Stimulated activated CD8-positive, alpha-beta memory T cell treated with anti-CD3 and anti-CD28 coated beads, Interleukin-12 subunit alpha, Interleukin-12 subunit beta, amount 100 ng/mL, for 4 hours (primary cell): ENCODE results near the gene CD247.
"Not testable (repeated sequence)": the region's sequence is repeated elsewhere in the genome, so short reads cannot be mapped to it uniquely, and the experiment has no call there.

Experiments used
- DNase-seq: peaks from one replicate; pipeline ENCODE4 v3.0.0-alpha.2; 2020; ENCODE audit warnings: low read depth

Gene CD247

GRCh38 chr1:167518331-167518700 is at the start of gene CD247:
Gene CD247 (minus strand): TSS chr1:167518529. CDS start chr1:167518465, 64 bp downstream.
- DNase-seq: peak; percentile 55

DNA sequence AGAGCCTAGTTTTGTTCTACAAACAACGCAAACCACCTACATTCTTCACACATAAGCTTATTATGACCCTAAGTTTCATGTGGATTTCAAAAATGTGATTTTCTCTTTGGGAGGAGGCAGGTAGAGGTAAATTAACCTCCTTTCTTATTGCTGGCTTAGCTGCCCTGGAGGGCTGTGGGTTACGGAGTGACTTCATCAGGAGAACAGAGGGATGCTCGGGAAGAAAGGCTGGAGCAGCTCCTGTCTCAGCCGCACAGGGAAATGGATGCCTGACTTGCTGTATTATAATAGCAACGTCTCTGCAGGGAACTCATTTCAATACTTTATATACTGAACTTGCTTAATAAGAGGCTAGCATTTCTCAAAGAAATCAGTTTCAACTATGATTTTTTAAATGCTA is 49.3 kb upstream of the CD247 start:
- DNase-seq: no peak

- DNase-seq: no peak
These were observed 48.4 kb upstream of the CD247 start for GRCh38 chr1:167566766-167567165.

DNA sequence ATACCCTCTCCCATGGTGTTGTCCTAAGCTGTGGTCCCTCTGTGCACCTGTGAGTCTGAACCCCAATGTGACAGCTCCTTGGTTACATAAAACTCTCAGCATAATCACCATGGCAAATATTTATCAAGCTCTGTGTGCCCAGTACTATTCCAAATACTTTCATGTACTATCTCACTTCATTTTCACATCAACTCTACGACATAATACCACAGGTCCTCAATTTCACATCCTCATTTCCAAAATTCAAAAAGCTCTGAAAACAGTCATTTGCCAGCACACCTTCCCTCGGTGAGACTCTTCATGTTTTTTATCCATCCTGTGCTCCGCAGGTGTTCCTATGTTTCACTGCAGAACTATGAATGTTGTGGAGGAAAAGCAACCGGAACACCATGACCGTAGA is 47.6 kb upstream of the CD247 start:
- DNase-seq: no peak

DNA sequence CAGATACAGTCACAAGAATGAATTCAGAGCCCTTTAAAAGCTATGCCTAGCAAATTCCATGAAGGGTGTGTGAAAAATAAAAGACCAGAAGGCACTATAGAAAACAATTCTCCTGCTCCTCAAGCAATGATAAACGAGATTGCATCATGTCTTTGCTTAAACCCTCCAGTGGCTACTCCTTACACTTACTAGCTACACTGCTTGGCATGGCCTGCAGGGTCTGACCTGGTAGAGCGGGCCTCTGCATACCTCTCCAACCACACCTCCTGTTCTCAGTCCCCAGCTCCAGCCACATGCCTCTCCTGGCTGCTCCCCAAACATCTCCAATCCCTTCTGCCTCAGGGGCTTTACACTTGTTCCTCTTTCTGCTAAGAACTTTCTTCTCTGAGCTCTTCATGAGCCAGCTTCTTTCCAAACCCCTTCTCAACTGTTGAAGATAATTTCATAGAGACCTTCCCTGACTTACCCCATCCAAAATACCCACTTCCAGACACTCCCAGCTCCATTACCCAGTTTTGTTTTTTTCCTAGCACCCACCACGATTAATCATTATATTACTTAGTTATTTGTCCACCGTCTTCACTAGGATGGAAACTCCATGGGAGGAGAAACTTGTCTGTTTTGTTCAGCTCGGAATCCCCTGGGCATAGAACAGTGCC is 46.4 kb upstream of the CD247 start:
- DNase-seq: no peak

- DNase-seq: no peak
These were observed 45.4 kb upstream of the CD247 start for GRCh38 chr1:167563579-167564246.

GRCh38 chr1:167562702-167563101 is 44.4 kb upstream of the CD247 start:
- no peak for DNase-seq

GRCh38 chr1:167561753-167562152 is 43.4 kb upstream of the CD247 start:
- DNase-seq: no peak

DNA sequence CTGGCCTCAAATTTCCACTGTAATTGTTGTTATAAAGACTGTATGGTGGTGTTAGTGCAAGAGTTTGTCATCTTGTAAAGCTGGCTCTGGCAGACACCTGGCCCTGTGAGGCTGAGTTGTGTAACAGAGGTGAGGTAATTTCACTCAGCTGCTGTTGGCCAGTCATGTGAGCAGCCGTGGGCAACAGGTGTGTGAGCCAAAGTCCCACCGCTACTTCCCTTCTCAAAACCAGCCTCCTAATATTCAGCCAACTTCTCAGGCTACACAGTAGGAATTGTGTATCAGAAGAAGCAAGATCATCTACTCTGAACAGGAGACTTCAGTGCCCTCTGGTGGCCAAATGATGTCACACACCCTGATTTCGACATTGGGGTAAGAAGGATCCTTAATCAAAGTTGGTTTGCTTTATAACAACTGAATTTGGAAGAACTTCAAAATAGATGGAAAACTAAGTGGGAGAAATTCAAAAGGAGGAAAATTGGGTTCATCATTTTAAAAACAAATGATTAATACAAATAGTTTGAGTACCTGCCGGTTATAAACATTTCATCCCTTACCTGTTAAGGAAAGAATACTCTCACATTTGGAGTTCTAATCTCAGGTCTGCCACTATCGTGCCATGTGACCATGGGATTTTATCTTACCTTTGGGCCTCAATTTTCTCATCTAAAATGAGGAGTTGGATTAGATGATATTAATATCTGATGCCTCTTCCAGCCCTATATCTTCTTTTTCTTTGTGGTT is 37.8 kb upstream of the CD247 start:
- DNase-seq: peak; percentile 38

DNA sequence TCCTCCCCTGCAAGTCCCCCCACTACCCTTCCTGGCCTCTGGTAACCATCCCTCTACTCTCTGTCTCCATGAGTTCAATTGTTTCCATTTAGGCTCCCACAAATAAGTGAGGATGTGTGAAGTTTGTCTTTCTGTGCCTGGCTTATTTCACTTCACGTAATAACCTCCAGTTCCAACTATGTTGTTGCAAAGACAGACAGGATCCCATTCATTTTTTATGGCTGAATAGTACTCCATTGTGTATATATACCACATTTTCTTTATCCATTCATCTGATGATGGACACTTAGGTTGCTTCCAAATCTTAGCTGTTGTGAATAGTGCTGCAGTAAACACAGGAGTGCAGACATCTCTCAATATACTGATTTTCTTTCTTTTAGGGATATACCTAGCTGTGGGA is 36.7 kb upstream of the CD247 start:
- not testable (repeated sequence) for DNase-seq

DNA sequence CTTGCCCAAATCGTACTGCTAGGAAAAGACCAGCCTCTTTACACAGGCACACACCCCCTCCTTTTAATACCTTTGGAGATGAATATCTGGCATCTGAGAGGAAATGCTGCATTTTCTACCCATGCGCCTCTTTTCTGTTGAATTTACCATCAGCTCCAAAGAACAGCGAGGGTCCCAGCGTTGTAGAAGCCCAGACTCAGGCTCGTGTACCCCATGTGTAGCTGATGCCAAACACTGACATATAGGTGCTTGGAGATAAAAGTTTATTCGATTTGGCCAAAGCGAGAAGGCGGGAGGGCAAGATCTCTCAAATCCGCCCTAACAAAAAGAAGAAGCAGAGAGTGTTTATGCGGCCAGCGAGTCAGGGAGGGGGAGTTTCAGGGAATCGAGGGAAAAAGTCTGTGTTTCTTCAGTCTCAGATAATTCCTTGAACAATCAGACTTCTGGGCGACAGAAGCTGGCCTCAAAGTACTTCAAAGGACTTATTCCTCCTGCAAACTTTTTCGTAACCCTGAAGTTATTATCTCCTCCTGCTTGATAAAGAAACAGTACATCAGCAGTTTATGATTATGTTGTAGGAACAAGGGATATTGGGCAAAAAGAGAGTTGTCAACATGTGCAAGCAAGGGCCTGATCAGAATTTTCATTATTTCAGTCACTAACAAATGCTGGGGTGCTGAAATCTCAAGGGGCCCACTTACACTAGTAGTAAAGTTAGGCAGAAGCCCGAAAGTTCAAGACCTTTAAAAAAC is 35.9 kb upstream of the CD247 start:
- DNase-seq: no peak

DNA sequence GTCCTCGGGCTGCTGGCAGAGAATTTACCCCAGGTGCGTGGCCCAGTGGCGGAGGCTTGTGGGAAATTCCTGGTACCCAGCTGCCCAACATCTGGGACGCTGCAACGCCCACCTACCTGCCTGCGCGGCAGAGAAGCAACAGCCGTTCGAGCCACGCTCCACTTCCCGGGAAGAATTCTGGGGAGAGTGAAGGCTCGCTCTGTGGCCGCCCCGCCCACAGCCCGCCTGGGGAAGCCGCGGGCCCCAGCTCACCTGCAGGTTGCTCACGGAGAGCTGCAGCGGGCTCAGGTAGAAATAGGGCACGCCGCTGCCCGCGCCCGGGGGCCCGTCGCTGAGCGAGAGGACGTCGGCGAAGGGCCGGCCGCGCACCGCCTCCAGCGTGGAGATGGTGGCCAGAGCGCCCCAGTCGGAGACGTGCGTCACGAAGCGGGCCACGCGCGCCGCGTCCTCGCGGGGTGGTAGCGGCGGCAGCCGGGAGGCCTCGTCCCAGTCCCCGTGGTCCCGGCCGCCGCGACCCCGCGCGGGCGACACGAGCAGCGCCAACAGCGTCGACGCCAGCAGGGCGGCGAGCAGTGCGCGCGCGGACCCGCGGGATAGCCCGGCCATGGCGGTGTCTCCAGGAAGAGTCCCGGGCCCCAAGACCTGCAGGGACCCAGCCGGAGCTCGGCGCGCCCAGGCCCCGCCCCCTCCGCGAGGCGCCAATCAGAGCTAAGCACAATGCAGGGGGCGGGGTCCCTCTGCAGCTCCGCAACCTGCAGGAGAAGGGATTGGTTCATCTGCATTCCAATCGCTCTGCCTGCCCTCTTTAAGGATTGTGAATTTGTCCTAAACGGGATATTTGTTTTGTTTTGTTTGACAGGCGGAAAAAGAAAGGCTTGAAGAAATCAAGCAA is 35.1 kb upstream of the CD247 start, which contains the start of gene CREG1:
TSS of gene CREG1 (minus strand) at position 627 of the 892 bp plus-strand sequence.
- peak; percentile 80 for DNase-seq

- DNase-seq: no peak
These were observed 33.0 kb upstream of the CD247 start for GRCh38 chr1:167551362-167551761.

DNA sequence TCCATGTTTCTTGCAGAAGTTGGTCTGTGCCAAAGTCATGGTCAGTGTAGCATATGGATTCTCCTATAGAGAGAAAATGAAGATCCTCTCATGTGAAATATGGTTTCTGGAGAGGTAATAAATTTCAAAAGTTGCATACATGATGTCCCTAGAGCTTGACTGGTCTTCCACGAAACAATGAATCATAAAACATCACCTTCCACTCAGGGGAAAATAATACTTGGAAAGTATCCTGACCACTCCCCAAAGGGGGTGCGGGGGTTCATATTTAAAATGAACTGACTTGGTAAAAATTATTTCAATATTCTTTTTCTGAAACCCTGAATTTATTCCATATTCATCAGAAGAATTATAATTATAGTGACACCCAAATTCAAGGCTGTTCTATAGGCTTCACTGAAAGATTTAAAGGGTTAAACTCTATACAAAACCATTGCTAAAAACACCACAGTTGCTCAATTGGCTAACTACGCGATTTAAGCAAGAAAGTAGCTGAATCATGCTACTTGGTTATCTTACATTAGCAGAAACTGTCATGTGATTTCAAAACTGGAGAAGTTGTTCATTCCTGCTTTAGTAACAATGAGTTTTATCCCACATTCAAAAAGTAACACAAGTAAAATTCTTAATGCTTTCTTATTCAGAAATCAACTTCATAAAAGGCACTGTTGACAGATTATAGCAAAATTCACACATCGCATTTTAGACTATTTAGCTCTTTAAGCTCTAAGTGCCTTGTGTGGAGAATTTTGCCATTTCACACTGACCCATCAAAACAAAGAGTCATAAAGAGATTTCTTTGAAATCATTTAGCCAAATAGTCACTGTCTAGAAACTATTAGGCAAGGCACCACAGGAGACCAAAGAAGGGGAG is 30.0 kb upstream of the CD247 start:
- no peak for DNase-seq

DNA sequence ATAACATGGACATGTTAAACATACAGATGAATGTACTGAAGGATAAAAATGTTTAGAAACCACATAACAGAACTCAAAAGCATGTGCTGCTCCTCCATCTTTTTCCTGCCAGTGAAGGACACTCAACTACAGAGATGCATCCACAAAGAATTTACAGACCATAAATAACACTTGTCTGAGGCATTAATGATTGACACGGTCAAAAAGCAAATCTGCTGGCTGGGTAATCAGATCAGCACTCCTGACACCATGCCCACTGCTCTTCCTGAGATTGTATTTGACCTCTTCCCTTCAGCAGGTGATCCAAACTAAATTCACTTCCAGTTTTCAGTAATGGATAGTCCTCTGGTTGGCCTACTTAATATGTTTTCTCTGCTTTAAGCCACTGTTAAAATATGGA is 28.6 kb upstream of the CD247 start:
- no peak for DNase-seq

- no peak for DNase-seq
These were observed 27.0 kb upstream of the CD247 start for GRCh38 chr1:167545349-167545748.

GRCh38 chr1:167544447-167545093 is 26.2 kb upstream of the CD247 start:
- no peak for DNase-seq

DNA sequence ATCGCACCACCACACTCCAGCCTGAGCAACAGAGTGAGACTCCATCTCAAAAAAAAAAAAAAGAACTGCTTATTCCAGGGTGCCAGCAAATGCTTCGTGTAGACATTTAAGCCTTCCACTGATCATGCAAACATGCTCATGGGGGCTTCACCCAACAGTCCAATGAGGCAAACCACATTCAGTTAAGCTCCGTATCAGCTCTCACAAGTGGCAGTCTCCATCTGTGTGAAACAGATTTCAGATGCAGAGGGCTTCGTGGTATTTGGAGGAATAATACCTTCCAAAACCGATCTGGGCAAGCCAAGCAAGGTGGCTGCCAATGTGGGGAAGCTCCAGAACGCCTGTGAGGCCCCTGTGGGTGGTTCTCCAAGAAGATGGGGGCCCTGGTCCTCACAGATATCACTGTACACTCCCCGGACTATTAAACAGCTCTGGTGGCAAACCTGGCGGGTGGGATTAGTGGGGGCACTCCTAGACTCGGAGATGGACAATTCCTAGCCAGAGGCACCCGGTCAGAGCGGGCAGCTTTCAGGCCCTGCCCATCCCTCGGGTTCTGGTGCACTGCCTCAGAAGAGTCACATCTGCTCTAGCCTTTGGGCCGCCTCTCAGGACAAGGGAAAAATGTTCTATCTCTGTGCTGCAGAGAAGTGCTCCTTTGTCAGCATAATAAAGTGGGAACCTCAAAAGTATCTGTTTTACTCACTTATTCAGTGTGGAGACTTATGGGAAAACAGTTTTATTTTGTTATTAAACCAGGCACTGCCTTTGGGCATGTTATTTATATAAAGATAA is 25.1 kb upstream of the CD247 start:
- no peak for DNase-seq
